ENCODE data around the gene PRR19. TPM values are rescaled to one million over a fixed set of nuclear protein-coding genes. Genes with fewer than 3 reads are reported as not detected.
A peak's percentile ranks its signal among the peaks of the same experiment; 100 is the strongest.
"Not testable (repeated sequence)": the region's sequence is repeated elsewhere in the genome, so short reads cannot be mapped to it uniquely, and the experiment has no call there.

PRR19 gene
- total and polyA plus RNA-seq, 10 of the 15 experiments (the other 5 are each of a cell fraction or from before 2014, with no cell fraction given), result 0.09 to 1.7 (median 0.73) TPM; not detected in 1

GRCh38 chr19:42261763-42262162 lies 40.2 kb upstream of the PRR19 start:
- H3K4me2 ChIP-seq (ENCODE audit: control insufficient read depth, insufficient read depth), result no peak overlapping the region
- TF ChIP-seq, protein P1, sequence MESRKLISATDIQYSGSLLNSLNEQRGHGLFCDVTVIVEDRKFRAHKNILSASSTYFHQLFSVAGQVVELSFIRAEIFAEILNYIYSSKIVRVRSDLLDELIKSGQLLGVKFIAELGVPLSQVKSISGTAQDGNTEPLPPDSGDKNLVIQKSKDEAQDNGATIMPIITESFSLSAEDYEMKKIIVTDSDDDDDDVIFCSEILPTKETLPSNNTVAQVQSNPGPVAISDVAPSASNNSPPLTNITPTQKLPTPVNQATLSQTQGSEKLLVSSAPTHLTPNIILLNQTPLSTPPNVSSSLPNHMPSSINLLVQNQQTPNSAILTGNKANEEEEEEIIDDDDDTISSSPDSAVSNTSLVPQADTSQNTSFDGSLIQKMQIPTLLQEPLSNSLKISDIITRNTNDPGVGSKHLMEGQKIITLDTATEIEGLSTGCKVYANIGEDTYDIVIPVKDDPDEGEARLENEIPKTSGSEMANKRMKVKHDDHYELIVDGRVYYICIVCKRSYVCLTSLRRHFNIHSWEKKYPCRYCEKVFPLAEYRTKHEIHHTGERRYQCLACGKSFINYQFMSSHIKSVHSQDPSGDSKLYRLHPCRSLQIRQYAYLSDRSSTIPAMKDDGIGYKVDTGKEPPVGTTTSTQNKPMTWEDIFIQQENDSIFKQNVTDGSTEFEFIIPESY (IDR thresholded peaks at IDR 0.05), result no peak
- TF ChIP-seq CBX3 (IDR thresholded peaks at IDR 0.05; ENCODE audit: borderline replicate concordance, low read depth), result no peak
- TF ChIP-seq NRF1 (conservative IDR thresholded peaks at IDR 0.05; ENCODE audit: low read depth, low read length), result no peak
- no peak for TF ChIP-seq PAX5 (IDR thresholded peaks at IDR 0.05; ENCODE audit: borderline replicate concordance, low read depth, low read length)
- TF ChIP-seq MXI1 (IDR thresholded peaks at IDR 0.05; ENCODE audit: low read depth, low read length), result no peak
- TF ChIP-seq IRF5 (IDR thresholded peaks at IDR 0.05; ENCODE audit: borderline replicate concordance), result no peak
- TF ChIP-seq ZNF274 (IDR thresholded peaks at IDR 0.05; ENCODE audit: insufficient read depth, insufficient read length), result no peak
- H3K9ac ChIP-seq (ENCODE audit: control insufficient read depth, insufficient read depth, low read length), result no peak overlapping the region
- peak; percentile 46 for ATAC-seq
- SMC1A ChIA-PET (ENCODE audit: uncharacterized antibody, unreplicated experiment), result no interaction called here
- in situ Hi-C loops (cut with MboI), result no loop called here
- no peaks in the 10 kb centered on the region for H4K20me1 ChIP-seq (ENCODE audit: control insufficient read depth, insufficient read depth)
- no peak overlapping the region for H3K27ac ChIP-seq (ENCODE audit: control insufficient read depth, insufficient read depth)
- POLR2A ChIA-PET, result interaction anchor here (0.6 kb wide), 1 partner anchor 11 kb away, joined by 3 read pairs; no protein-coding TSS in a partner anchor
- 65% methylated on average over 3 of the region's 3 CpGs for WGBS (ENCODE audit: insufficient coverage, insufficient replicate concordance, low lambda C conversion rate, missing lambda C conversion rate)
- no peak overlapping the region for H3K4me3 ChIP-seq
- CTCF ChIA-PET, result interaction anchor here (1.5 kb wide), 1 partner anchor 17 kb away, joined by 7 read pairs; no protein-coding TSS in a partner anchor
- no peaks in the 10 kb centered on the region for H3K36me3 ChIP-seq (ENCODE audit: control insufficient read depth in 2 of 2, insufficient read depth in 2 of 2, low read length in 1 of 2)
- no peaks in the 10 kb centered on the region for H3K4me1 ChIP-seq (ENCODE audit: control insufficient read depth, insufficient read depth, low read length)
- DNase-seq (ENCODE audit: low read depth, low spot score), result no peak
- RAD21 ChIA-PET (ENCODE audit: unreplicated experiment), result no interaction called here
- no TSS peak for BruUV-seq (replicated peaks)
- H3K9me3 ChIP-seq (replicated peaks; ENCODE audit: control insufficient read depth, insufficient read depth, low read length), result no peaks in the 10 kb centered on the region
- intact Hi-C loops (cut with micrococcal nuclease; ENCODE audit: unreplicated experiment), result no loop called here
- no peaks in the 10 kb centered on the region for H3K79me2 ChIP-seq (ENCODE audit: control insufficient read depth, insufficient read depth, low read length)
- FAIRE-seq, result no peak
- H3K27me3 ChIP-seq (replicated peaks in 1 of 2; ENCODE audit: control insufficient read depth in 2 of 2, insufficient read depth in 2 of 2, low read length in 1 of 2), result no peaks in the 10 kb centered on the region
- no peak overlapping the region for H2AFZ ChIP-seq (ENCODE audit: control insufficient read depth, low read depth, low read length)

- not testable (repeated sequence) for ATAC-seq; BruUV-seq (replicated peaks)
Observed at GRCh38 chr19:42266105-42266504, 35.8 kb upstream of the PRR19 start.

More at GRCh38 chr19:42266105-42266504, 35.8 kb upstream of the PRR19 start:
- POLR2A ChIA-PET; FAIRE-seq; H3K4me3 ChIP-seq; H4K20me1 ChIP-seq (ENCODE audit: control insufficient read depth, insufficient read depth); DNase-seq (ENCODE audit: low read depth, low spot score); H3K4me2 ChIP-seq (ENCODE audit: control insufficient read depth, insufficient read depth); H2AFZ ChIP-seq (ENCODE audit: control insufficient read depth, low read depth, low read length); intact Hi-C loops (cut with micrococcal nuclease; ENCODE audit: unreplicated experiment); RAD21 ChIA-PET (ENCODE audit: unreplicated experiment); H3K9ac ChIP-seq (ENCODE audit: control insufficient read depth, insufficient read depth, low read length); H3K27me3 ChIP-seq (replicated peaks in 1 of 2; ENCODE audit: control insufficient read depth in 2 of 2, insufficient read depth in 2 of 2, low read length in 1 of 2); H3K27ac ChIP-seq (ENCODE audit: control insufficient read depth, insufficient read depth); H3K36me3 ChIP-seq (ENCODE audit: control insufficient read depth in 2 of 2, insufficient read depth in 2 of 2, low read length in 1 of 2); SMC1A ChIA-PET (ENCODE audit: uncharacterized antibody, unreplicated experiment); H3K9me3 ChIP-seq (replicated peaks; ENCODE audit: control insufficient read depth, insufficient read depth, low read length); in situ Hi-C loops (cut with MboI): not testable (repeated sequence)
- Histone ChIP-seq H3K79me2 (ENCODE audit: control insufficient read depth, insufficient read depth, low read length) (peaks cover 18% of the 10 kb centered on the region), H3K4me1 (ENCODE audit: control insufficient read depth, insufficient read depth, low read length) (peaks cover 13% of the 10 kb centered on the region)
- CTCF ChIA-PET, result interaction anchor here (0.7 to 1.1 kb wide), 2 partner anchors 21 to 393 kb away, joined by 4 to 5 read pairs; no protein-coding TSS in a partner anchor
- 72% methylated on average over 4 of the region's 4 CpGs for WGBS (ENCODE audit: insufficient coverage, insufficient replicate concordance, low lambda C conversion rate, missing lambda C conversion rate)

Data from GM12878 (cell line).